Muscle of arm (tissue), 14 donors: ENCODE results near the gene TAF1A. TPM values are rescaled to one million over a fixed set of nuclear protein-coding genes. Genes with fewer than 3 reads are reported as not detected.
"Not testable (repeated sequence)": the region's sequence is repeated elsewhere in the genome, so short reads cannot be mapped to it uniquely, and the experiment has no call there.

Experiments used
- DNase-seq: peaks from one replicate; pipeline ENCODE4 v3.0.0-alpha.2; 2013
- long read RNA-seq, 11 donors: transcript quantifications; one replicate each; lab custom pipeline, GENCODE V29; 2026
- polyA plus RNA-seq, 12 donors: library from polyadenylated mRNA; unstranded; fragments of 120-200 nt; gene quantifications; one replicate each; pipeline ENCODE4 v1.2.1, GENCODE V29; 2013; ENCODE audit not compliant: insufficient read length in 12 of 12

The TAF1A gene
- 10 to 100 TPM in 8 of 12 donors, 1 to 10 TPM in 2, not detected in 2; 8.9 to 12.4 (median 10.8) TPM for polyA plus RNA-seq
- long read RNA-seq, donor 1, partial matches to known transcripts, result 0 of 1 reads
- long read RNA-seq, donor 1, other reads (novel, unspliced or antisense), result 0 of 1 reads
- long read RNA-seq, donor 2, result 0 reads
- long read RNA-seq, donor 3, result 0 reads
- long read RNA-seq, donor 4, result 0 reads
- long read RNA-seq, donor 5, result 0 reads
- long read RNA-seq, donor 6, partial matches to known transcripts, result 0 of 1 reads
- long read RNA-seq, donor 6, other reads (novel, unspliced or antisense), result 0 of 1 reads
- long read RNA-seq, donor 7, result 0 reads
- long read RNA-seq, donor 8, result 0 reads
- long read RNA-seq, donor 9, result 0 reads
- long read RNA-seq, donor 10, result 0 reads
- long read RNA-seq, donor 11, result 0 reads

- DNase-seq, result peak; percentile 95
Observed at GRCh38 chr1:222589462-222590302, at the start of gene TAF1A. Gene TAF1A (minus strand): TSS chr1:222589933.

- DNase-seq, result peak; percentile 90
Observed at GRCh38 chr1:222634180-222635013, 44.7 kb upstream of the TAF1A start.

- no peak for DNase-seq
Observed at GRCh38 chr1:222632749-222633148, 43.0 kb upstream of the TAF1A start.

- no peak for DNase-seq
Observed at GRCh38 chr1:222631611-222632208, 42.0 kb upstream of the TAF1A start.

GRCh38 chr1:222629921-222630535 is 40.3 kb upstream of the TAF1A start:
- no peak for DNase-seq

- DNase-seq, result no peak
Observed at GRCh38 chr1:222627232-222627631, 37.5 kb upstream of the TAF1A start.

- no peak for DNase-seq
Observed at GRCh38 chr1:222624214-222624613, 34.5 kb upstream of the TAF1A start.

- DNase-seq, result no peak
Observed at GRCh38 chr1:222623458-222623857, 33.7 kb upstream of the TAF1A start.

- DNase-seq, result no peak
Observed at GRCh38 chr1:222622765-222623164, 33.0 kb upstream of the TAF1A start.

- DNase-seq, result no peak
Observed at GRCh38 chr1:222620566-222620965, 30.8 kb upstream of the TAF1A start.

GRCh38 chr1:222618880-222619596 is 29.3 kb upstream of the TAF1A start:
- DNase-seq, result peak; percentile 23

GRCh38 chr1:222618001-222618879 is 28.5 kb upstream of the TAF1A start, which contains the start of gene MIA3:
Gene MIA3 (plus strand): TSS chr1:222618097. CDS start chr1:222618111, 14 bp downstream.
- peak; percentile 25 for DNase-seq

GRCh38 chr1:222617367-222617951 is 27.7 kb upstream of the TAF1A start:
- DNase-seq, result peak; percentile 96

- peak; percentile 44 for DNase-seq
Observed at GRCh38 chr1:222616525-222616924, 26.8 kb upstream of the TAF1A start.

GRCh38 chr1:222613627-222614026 is 23.9 kb upstream of the TAF1A start:
- DNase-seq, result no peak

GRCh38 chr1:222610728-222611127 is 21.0 kb upstream of the TAF1A start:
- no peak for DNase-seq

- DNase-seq, result not testable (repeated sequence)
Observed at GRCh38 chr1:222609111-222609510, 19.4 kb upstream of the TAF1A start.

GRCh38 chr1:222606757-222607156 is 17.0 kb upstream of the TAF1A start:
- no peak for DNase-seq

GRCh38 chr1:222601257-222601656 is 11.5 kb upstream of the TAF1A start:
- DNase-seq, result no peak
